Renal cortical epithelial cell (primary cell): ENCODE measurements around the gene FAM24B. TPM values are rescaled to one million over a fixed set of nuclear protein-coding genes. Genes with fewer than 3 reads are reported as not detected.
"Not testable (repeated sequence)": the region's sequence is repeated elsewhere in the genome, so short reads cannot be mapped to it uniquely, and the experiment has no call there.

Experiments used
- DNase-seq: peaks from one replicate; pipeline ENCODE4 v3.0.0-alpha.2; 2011; ENCODE audit warnings: low read depth
- total RNA-seq: library from RNA; depleted of rRNA; stranded (reverse); fragments of >200 nt; gene quantifications from 2 replicates; pipeline ENCODE4 v1.2.3, GENCODE V29; 2014

FAM24B gene
- total RNA-seq: 5.3 and 6.3 TPM in 2 replicates

- peak; percentile 98 for DNase-seq
These were observed at the start of gene FAM24B for GRCh38 chr10:122879339-122880273. FAM24B (minus strand) TSS chr10:122879581; CDS start chr10:122850515, 29,066 bp downstream.

- no peak for DNase-seq
These were observed 36.3 kb upstream of the FAM24B start for GRCh38 chr10:122915700-122916099.

- DNase-seq: peak; percentile 39
These were observed 32.6 kb upstream of the FAM24B start for GRCh38 chr10:122911889-122912484.

- no peak for DNase-seq
These were observed 30.9 kb upstream of the FAM24B start, which contains the start of gene FAM24A for GRCh38 chr10:122910310-122910709. FAM24A (plus strand) TSS chr10:122910610; CDS start chr10:122911635, 1,025 bp downstream.

GRCh38 chr10:122903861-122904260, 24.5 kb upstream of the FAM24B start:
- DNase-seq: not testable (repeated sequence)

- DNase-seq: no peak
These were observed 15.0 kb upstream of the FAM24B start for GRCh38 chr10:122894261-122894944.

GRCh38 chr10:122884166-122884565, 4.8 kb upstream of the FAM24B start:
- no peak for DNase-seq

GRCh38 chr10:122882766-122883165, 3.4 kb upstream of the FAM24B start:
- DNase-seq: no peak

GRCh38 chr10:122878799-122879338, 512 bp downstream of the FAM24B start:
- peak; percentile 32 for DNase-seq

- DNase-seq: no peak
These were observed 2.1 kb downstream of the FAM24B start for GRCh38 chr10:122877264-122877663.

- no peak for DNase-seq
These were observed 2.9 kb downstream of the FAM24B start for GRCh38 chr10:122876467-122876855.

GRCh38 chr10:122875843-122876466, 3.4 kb downstream of the FAM24B start:
- DNase-seq: no peak

GRCh38 chr10:122871947-122872346, 7.4 kb downstream of the FAM24B start:
- DNase-seq: not testable (repeated sequence)

- not testable (repeated sequence) for DNase-seq
These were observed 10.6 kb downstream of the FAM24B start for GRCh38 chr10:122868768-122869167.

- DNase-seq: peak; percentile 76
These were observed 12.5 kb downstream of the FAM24B start for GRCh38 chr10:122866757-122867482.

- DNase-seq: peak; percentile 70
These were observed 14.5 kb downstream of the FAM24B start for GRCh38 chr10:122864901-122865300.

- peak; percentile 9 for DNase-seq
These were observed 15.2 kb downstream of the FAM24B start for GRCh38 chr10:122864194-122864592.

GRCh38 chr10:122863216-122864193, 15.9 kb downstream of the FAM24B start:
- no peak for DNase-seq

- peak; percentile 69 for DNase-seq
These were observed 17.6 kb downstream of the FAM24B start for GRCh38 chr10:122861711-122862161.
